Measurements from ENCODE around the gene BCS1L.

DNA sequence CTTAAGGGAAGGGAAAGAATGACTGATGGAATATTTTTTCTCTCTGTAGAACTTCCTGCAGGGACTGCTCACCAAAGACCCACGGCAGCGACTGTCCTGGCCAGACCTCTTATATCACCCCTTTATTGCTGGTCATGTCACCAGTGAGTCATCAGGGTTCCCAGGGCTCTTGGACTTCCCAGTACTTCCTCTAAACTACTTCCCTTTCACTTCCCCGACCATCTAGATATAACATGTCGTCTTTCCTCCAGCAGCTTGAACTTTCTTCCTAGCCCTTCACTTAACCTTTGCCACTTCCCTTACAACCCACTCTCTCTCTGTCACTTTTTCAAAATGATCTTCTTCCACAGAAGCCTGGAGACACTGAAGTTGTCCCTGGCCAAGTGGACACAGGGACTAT is 19.6 kb downstream of the BCS1L start:
- no peak for TF ChIP-seq POLR2A (IDR thresholded peaks at IDR 0.05; ENCODE audit: low read depth, low read length)
- no peak for TF ChIP-seq POLR2AphosphoS5 (IDR thresholded peaks at IDR 0.05; ENCODE audit: low read depth, low read length)
- no peak for TF ChIP-seq TAF1 (IDR thresholded peaks at IDR 0.05; ENCODE audit: borderline replicate concordance, low read depth, low read length)
